ENCODE results near the gene KCNJ12.
"Not testable (repeated sequence)": the region's sequence is repeated elsewhere in the genome, so short reads cannot be mapped to it uniquely, and the experiment has no call there.

The KCNJ12 gene

DNA sequence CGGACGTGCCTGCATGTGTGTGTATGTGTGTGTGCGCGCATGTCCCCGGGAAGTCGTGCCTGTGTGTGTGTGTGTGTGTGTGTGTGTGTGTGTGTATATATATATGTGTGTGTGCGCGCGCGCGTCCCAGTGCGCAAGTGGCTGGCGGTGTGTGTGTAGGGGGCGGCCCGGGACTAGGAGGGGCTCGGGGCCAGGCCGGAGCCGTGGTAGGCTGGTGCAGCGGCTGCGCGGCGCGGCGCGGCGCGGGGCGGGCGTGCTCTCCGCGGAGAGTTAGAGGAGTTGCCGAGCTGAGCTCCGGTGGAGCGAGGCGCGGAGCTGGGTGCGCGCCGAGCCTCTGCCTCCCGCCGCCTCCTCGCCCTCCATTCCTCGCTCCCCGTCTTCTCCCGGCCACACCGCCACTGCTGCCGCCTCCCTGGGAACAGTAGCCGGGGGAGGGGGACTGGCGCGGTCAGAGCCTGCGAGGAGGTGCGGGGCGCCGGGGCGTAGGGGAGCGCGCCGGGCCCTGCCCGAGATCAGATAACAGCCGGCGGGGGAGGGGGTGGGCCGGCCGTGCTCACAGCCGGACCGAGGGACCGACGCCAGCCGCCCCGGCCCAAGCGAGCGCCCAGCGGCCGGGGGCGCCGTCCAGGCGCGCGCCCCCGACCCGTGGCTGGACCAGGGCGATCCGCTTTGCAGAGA, at the start of gene KCNJ12:
KCNJ12 (plus strand) TSS at position 277 of the 678 bp plus-strand sequence. CDS start 38,986 bp downstream, outside the sequence.
- TF ChIP-seq, protein P1, sequence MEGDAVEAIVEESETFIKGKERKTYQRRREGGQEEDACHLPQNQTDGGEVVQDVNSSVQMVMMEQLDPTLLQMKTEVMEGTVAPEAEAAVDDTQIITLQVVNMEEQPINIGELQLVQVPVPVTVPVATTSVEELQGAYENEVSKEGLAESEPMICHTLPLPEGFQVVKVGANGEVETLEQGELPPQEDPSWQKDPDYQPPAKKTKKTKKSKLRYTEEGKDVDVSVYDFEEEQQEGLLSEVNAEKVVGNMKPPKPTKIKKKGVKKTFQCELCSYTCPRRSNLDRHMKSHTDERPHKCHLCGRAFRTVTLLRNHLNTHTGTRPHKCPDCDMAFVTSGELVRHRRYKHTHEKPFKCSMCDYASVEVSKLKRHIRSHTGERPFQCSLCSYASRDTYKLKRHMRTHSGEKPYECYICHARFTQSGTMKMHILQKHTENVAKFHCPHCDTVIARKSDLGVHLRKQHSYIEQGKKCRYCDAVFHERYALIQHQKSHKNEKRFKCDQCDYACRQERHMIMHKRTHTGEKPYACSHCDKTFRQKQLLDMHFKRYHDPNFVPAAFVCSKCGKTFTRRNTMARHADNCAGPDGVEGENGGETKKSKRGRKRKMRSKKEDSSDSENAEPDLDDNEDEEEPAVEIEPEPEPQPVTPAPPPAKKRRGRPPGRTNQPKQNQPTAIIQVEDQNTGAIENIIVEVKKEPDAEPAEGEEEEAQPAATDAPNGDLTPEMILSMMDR (IDR thresholded peaks at IDR 0.05), result no peak
- TF ChIP-seq ZFX (IDR thresholded peaks at IDR 0.05; ENCODE audit: borderline replicate concordance), result no peak
- no peak within 1 kb of the TSS for H3K27ac ChIP-seq

DNA sequence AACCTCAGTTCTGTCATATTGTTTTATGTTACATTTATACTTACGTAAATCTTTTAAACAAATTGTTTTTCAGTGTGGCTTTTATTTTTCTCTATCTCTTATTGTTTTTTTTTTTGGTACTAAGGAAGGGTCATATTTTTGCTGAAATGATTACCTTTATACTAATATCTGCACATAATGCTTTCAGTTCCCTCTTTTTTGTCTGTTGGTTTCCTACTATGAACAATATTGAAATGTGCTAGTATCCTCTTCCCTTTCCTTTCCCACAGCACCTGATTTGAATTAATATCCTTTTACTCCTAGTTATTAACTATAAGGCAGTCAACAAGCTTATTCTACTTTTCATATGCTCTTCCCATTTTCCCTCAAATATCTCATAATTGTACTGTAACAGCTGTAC, 48.2 kb upstream of the KCNJ12 start:
- H3K27ac ChIP-seq, result not testable (repeated sequence)

DNA sequence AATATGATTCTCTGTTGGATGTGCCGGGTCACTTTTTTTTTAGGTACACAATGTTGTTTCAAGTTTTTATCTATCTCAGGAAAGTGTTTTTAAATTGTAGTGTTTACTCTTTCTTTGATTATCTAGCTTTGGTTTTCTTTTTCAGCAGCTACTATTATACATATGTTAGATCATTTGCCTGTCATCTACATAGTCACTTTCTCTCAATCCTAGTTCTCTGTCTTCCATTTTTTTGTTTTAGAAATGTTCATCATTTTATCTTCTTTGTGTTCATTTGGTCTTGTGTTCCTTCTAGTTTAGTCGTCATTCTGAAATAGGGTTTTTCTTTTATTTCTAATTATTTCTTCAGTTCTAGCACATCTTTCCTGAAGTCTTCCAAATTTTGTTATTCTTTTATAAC, 47.4 kb upstream of the KCNJ12 start:
- not testable (repeated sequence) for H3K27ac ChIP-seq

DNA sequence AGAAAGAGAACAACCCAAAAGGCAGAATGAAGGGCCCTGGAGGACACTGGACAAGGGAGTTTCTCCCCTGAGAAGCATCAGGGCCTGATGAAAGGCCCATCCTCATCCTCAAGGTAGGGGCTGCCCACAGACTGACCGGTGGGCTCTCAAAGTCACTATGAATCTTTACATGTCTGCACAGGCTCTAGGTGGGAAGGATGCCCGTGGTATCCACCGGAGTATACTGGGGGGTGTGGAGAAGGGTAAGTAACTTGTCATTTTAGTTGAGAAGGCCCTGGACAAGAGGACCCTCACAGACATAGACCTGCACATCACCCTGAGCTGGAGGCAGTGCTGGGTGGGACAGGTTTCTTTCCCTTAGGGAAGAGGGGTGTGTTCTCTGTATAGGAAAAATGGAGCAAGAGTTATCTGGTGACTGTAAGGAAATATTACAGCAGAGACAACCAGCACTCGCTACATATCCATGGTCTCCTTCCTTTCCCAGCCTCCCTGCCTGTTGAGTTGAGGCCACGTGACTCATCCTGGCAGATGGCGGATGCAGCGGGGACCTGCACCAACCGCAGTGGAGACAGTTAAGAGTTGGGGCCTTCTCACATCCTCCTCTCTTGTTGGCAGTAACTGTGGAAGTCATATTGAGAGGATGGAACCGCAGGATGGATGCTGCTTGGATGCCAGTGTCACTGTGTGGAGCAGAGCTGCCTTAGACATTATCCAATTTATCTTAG, 45.6 kb upstream of the KCNJ12 start:
- TF ChIP-seq ZFX (IDR thresholded peaks at IDR 0.05; ENCODE audit: borderline replicate concordance), result no peak
- TF ChIP-seq, protein P1 (IDR thresholded peaks at IDR 0.05), result no peak
- H3K27ac ChIP-seq, result no peak overlapping the region

DNA sequence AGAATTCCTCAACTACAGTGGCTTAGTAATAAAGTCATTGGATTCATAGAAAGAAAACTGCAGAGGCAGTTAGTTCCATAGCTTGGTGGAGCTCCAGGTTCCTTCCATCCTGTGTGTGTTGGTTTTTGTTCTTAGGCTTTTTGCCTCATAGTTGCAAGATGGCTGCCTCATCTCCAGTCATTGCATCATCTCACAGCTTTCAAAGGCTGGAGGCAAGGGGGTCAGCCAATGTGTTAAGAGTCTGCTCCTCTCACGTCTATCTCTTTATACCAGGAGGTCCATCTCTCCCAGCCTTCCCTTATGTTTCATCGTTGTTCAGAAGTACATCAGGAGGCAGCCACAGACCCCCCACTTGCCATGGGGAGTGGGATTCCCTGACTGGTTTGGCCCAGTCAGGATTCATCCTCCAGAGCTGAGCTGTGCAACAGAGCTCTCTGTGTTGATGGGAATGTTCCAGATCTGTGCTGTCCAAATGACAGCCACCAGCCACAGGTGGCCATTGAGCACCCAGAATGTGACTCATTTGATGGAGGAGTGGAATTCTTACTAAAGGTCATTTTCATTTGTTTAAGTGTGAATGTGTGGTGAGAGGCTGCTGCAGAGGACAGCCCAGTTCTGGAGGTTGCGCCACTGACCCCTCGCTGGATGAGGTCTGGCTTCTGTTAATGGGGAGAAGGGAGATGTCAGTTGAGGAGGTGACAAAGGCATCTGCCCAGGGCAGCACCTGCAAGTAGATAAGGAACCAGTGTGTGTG, 39.4 kb upstream of the KCNJ12 start:
- not testable (repeated sequence) for H3K27ac ChIP-seq

DNA sequence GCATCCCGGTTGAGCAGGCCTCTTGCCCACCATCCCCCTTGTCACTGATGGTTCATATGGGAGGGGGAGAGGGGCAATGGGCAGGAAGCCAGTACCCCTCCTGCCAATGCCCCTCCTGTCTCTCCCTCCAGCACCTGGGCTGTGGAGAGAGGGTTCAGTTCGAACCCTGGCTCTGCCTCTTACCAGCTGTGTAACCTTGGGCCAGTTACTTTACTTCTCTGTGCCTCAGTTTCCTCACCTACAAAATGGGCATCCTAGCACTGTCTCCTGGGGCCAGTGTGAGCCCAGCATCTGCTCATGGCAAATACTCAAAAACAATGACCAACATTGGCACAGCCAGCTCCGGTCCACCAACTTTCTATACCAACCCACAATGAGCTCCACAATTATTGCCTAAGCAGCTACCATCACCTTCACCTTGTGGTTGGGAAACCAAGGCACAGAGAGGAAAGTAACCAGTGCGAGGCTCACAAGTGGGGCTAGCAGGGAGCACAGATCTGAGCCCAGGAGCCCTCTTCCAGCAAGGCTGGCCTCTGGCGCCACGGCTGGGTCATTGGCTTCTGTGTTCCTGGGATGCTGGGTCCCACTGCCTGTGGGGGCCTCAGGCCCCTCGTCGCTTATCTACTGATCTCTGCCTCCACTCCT, 38.1 kb upstream of the KCNJ12 start:
- H3K27ac ChIP-seq, result not testable (repeated sequence)

DNA sequence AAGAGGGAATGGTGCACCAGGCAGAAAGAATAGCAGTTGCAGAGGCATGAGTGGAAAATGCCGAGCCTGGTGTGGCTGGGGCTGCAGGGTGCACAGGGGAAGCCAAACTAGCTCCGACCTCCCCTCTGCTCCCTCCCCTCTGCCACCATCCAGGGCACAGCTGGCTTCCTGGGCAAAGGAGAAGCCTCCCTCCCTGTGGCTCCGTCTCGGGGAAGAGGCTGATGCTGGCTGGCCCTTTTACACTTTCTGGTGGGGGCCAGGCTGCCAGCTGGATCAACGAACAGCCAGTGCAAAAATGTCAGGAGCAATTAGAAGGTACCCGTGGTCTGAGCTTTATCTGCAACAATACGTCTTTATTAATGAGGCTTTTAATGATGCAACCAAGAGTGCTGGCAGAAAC, 37.1 kb upstream of the KCNJ12 start:
- no peak overlapping the region for H3K27ac ChIP-seq
- TF ChIP-seq, protein P1 (IDR thresholded peaks at IDR 0.05), result no peak
- TF ChIP-seq ZFX (IDR thresholded peaks at IDR 0.05; ENCODE audit: borderline replicate concordance), result no peak

DNA sequence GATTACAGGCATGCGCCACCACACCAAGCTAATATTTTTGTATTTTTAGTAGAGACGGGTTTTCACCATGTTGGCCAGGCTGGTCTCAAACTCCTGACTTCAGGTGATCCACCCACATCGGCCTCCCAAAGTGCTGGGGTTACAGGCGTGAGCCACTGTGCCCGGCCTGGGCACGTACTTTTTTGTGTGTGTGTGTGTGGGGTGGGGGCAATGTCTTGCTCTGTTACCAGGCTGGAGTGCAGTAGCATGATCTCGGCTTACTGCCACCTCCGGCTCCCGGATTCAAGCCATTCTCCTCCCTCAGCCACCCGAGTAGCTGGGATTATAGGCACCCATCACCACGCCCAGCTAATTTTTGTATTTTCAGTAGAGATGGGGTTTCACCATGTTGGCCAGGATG, 36.6 kb upstream of the KCNJ12 start:
- H3K27ac ChIP-seq, result not testable (repeated sequence)

DNA sequence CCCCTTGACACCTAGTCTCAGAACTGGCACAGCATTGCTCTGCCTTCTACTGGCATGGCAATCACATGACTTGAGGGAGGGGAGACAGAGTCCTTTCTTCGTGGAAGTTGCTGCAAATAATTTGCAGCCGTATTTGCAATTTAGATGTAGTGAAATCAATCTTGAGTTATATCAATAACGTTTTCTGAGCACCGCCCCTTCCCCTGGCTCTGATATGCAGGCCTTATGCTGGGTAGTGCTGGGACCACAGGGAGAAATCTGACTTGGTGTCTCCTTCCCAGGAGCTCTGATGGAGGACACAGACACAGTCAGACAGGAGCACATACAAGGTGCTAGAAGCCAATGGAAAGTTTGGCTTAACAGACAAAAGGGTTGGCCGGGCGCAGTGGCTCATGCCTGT, 35.8 kb upstream of the KCNJ12 start:
- H3K27ac ChIP-seq, result not testable (repeated sequence)

DNA sequence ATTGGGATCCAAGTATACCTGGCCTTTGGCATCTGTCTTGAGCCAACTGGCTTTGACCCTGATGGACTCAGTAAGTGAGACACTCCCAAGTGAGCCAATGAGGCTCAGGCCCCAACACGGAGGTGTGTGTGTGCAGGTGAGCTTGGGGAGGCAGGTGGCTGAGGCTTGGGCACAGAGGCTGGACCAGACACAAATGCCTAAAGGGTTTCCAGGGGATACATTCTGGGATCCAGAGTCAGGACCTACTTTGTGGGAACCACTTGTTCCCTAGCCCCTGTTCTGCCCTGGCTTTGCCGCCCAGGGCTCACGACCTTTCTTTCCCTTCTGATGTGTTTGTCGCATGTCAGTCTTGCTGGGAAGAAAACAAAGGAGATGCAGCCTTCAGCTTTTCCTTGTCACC, 34.9 kb upstream of the KCNJ12 start:
- not testable (repeated sequence) for H3K27ac ChIP-seq

DNA sequence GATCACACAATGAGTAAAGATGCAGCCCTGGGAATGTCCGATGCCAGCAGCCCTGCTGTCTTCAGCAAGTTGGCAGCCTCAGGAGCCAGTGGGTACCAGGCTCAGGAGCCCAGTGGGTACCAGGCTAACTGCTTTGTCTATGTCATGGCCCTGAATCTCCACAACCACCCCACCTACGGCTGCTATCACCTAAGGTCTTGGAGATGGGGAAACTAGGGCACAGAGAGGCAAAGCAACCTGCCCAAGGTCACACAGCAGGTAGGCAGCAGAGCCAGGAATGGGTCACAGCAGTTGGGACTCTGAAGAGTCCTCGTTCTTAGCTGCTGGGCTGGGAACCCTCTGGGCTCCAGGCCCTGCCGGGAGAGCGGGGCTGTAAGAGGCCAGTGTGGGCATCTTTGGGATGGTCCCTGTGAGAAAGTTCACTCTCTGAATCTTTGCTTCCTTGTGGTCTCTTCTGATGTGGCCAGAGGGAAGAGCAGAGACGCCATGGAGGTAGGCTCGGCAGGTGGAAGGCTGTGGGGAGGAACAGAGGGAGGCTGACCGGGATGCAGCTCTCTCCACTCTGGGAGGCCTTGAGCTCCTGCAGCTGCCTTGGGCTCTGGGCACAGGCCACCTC, 34.1 kb upstream of the KCNJ12 start:
- not testable (repeated sequence) for H3K27ac ChIP-seq

DNA sequence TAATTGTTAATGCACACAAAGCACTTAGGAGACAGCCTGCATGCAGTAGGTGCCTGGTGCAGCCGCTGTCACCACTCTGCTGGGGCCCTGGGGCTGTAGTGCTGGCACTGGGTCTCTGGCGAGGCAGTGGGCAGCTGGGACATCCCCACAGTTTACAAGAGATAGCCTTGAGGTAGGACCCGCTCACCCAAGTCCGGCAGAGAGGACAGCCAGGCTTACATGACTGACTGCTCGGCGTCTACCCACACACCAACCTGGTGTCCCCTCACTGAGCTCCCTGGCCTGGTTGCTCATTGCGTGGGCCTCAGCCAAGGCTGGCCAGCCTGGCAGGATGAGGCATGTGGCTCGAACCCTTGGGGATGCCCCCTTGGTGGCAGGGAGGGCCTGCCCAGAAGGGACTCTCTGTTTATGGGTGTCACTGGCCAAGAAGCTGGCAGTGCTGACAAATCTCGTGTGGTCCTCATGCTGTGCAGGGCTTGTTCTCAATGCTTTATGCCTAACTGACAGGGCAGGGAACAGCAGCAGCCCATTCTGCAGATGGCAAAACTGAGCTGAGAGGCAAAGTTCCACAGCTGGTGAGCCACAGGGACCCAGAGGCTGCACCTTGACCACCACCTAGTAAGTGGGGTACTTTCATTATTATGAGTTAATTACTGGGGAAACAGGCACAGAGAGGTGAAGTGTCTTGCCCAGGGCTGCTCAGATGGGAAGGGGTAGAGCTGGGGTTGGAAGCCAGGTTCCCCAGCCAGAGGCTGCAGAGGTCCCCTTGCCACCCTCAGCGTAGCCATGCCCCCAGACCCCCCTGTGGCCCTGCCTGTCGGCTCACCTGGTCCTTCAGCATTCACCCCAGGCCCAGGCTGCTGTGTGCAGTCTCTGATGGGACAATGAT, 32.9 kb upstream of the KCNJ12 start:
- not testable (repeated sequence) for H3K27ac ChIP-seq

DNA sequence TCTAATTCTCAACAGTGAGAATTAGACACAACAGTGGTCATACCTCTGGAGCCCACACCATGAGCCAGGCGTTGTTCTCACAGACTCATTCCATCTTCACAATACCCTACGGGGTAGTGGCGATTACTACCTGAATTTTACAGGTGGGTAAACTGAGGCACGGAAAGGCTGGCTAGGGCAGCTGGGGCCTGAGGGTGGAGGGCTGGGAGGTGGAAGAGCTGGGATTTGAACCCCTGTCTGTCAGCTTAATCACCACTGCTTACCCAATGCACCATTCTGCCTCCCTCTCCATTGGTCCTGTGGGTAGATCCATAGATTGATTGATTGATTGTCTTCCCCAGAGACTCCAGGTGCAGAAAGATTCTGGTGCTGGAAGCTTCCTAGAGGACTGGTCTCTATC, 31.4 kb upstream of the KCNJ12 start:
- not testable (repeated sequence) for H3K27ac ChIP-seq

Data from 22Rv1 (cell line).